DOHH2 (cell line): Measurements from ENCODE around the gene C11orf68.

Experiments
- EZH2phosphoT487 ChIP-seq: fragments of 200-600 bp; sonication (generic); IDR thresholded peaks from 2 replicates; pipeline ENCODE4 v1.6.1; 2017; ENCODE audit warnings: borderline replicate concordance, mild to moderate bottlenecking, antibody characterized with exemption, low read length, moderate library complexity, mixed read lengths
- TF ChIP-seq, protein P1 (sequence below): fragments of 200-600 bp; sonication (generic); IDR thresholded peaks from one replicate; pipeline ENCODE4 v1.5.1; 2014; ENCODE audit warnings: antibody characterized with exemption, mild to moderate bottlenecking, low read depth, low read length; ENCODE audit not compliant: poor library complexity, severe bottlenecking

- TF ChIP-seq, protein P1, sequence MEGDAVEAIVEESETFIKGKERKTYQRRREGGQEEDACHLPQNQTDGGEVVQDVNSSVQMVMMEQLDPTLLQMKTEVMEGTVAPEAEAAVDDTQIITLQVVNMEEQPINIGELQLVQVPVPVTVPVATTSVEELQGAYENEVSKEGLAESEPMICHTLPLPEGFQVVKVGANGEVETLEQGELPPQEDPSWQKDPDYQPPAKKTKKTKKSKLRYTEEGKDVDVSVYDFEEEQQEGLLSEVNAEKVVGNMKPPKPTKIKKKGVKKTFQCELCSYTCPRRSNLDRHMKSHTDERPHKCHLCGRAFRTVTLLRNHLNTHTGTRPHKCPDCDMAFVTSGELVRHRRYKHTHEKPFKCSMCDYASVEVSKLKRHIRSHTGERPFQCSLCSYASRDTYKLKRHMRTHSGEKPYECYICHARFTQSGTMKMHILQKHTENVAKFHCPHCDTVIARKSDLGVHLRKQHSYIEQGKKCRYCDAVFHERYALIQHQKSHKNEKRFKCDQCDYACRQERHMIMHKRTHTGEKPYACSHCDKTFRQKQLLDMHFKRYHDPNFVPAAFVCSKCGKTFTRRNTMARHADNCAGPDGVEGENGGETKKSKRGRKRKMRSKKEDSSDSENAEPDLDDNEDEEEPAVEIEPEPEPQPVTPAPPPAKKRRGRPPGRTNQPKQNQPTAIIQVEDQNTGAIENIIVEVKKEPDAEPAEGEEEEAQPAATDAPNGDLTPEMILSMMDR, result no peak
- TF ChIP-seq EZH2phosphoT487, result no peak
These were observed 2.2 kb upstream of the C11orf68 start for GRCh38 chr11:65921033-65921555.
